GM23248 (cell line): Measurements from ENCODE around the gene DIMT1. TPM values are rescaled to one million over a fixed set of nuclear protein-coding genes. Genes with fewer than 3 reads are reported as not detected.

Source experiments
- DNase-seq: peaks from one replicate; pipeline ENCODE4 v3.0.0-alpha.2; 2015
- H2AFZ ChIP-seq: fragments of 200-600 bp; sonication (generic); 2 replicates; pipeline ENCODE4 v1.6.1; 2016; ENCODE audit warnings: antibody characterized with exemption
- H3F3A ChIP-seq: fragments of 200-600 bp; sonication (generic); 2 replicates; pipeline ENCODE4 v1.6.1; 2016; ENCODE audit warnings: mild to moderate bottlenecking, antibody characterized with exemption, mixed run types; ENCODE audit not compliant: insufficient read depth
- H3K27ac ChIP-seq: fragments of 200-600 bp; sonication (generic); 2 replicates; pipeline ENCODE4 v1.5.1; 2016; ENCODE audit warnings: mild to moderate bottlenecking
- H3K27me3 ChIP-seq: fragments of 200-600 bp; sonication (generic); replicated peaks from 2 replicates; pipeline ENCODE4 v1.6.1; 2016; ENCODE audit warnings: mild to moderate bottlenecking; ENCODE audit not compliant: insufficient read depth
- H3K36me3 ChIP-seq: fragments of 200-600 bp; sonication (generic); 2 replicates; pipeline ENCODE4 v1.6.1; 2016; ENCODE audit warnings: low read depth, mild to moderate bottlenecking
- H3K4me1 ChIP-seq: fragments of 200-600 bp; sonication (generic); 2 replicates; pipeline ENCODE4 v1.6.1; 2016; ENCODE audit warnings: mild to moderate bottlenecking; ENCODE audit not compliant: insufficient read depth
- H3K4me2 ChIP-seq: fragments of 200-600 bp; sonication (generic); one replicate; pipeline ENCODE4 v1.6.1; 2016; ENCODE audit warnings: mild to moderate bottlenecking; ENCODE audit not compliant: unreplicated experiment
- H3K4me3 ChIP-seq: fragments of 200-600 bp; sonication (generic); 2 replicates; pipeline ENCODE4 v1.5.1; 2016; ENCODE audit warnings: mild to moderate bottlenecking
- H3K79me2 ChIP-seq: fragments of 200-600 bp; sonication (generic); 2 replicates; pipeline ENCODE4 v1.6.1; 2016; ENCODE audit warnings: mild to moderate bottlenecking; ENCODE audit not compliant: insufficient read depth
- H3K9ac ChIP-seq: fragments of 200-600 bp; sonication (generic); 2 replicates; pipeline ENCODE4 v1.6.1; 2016; ENCODE audit warnings: mild to moderate bottlenecking
- H3K9me2 ChIP-seq: fragments of 200-600 bp; sonication (generic); 2 replicates; pipeline ENCODE4 v1.6.1; 2016; ENCODE audit warnings: mixed run types, mild to moderate bottlenecking, moderate library complexity; ENCODE audit not compliant: insufficient read depth
- H3K9me3 ChIP-seq: fragments of 200-600 bp; sonication (generic); one replicate; pipeline ENCODE4 v1.6.1; 2017; ENCODE audit warnings: low read depth
- H4K20me1 ChIP-seq: fragments of 200-600 bp; sonication (generic); 2 replicates; pipeline ENCODE4 v1.6.0; 2016; ENCODE audit not compliant: insufficient read depth
- EZH2 ChIP-seq: fragments of 200-600 bp; sonication (generic); IDR thresholded peaks from 2 replicates; pipeline ENCODE4 v1.6.1; 2018; ENCODE audit warnings: antibody characterized with exemption, mild to moderate bottlenecking; ENCODE audit not compliant: insufficient read depth, poor library complexity, severe bottlenecking
- EZH2phosphoT487 ChIP-seq: fragments of 200-600 bp; sonication (generic); IDR thresholded peaks from 2 replicates; pipeline ENCODE4 v1.6.1; 2018; ENCODE audit warnings: antibody characterized with exemption, moderate library complexity, mild to moderate bottlenecking, low read depth; ENCODE audit not compliant: insufficient read depth
- WGBS, 2 experiments: methylation state at CpG; one replicate each; pipeline ENCODE4 v1.1.6; 2015 to 2017; ENCODE audit warnings: low lambda C conversion rate in 2 of 2, low coverage in 1 of 2; ENCODE audit errors: missing lambda C conversion rate in 2 of 2; 5-methylcytosine and 5-hydroxymethylcytosine counted together
- in situ Hi-C: fragments of 300-500 bp; cut with MboI; formaldehyde crosslinking; loops from 2 replicates; pipeline ENCODE4 v1.15.0; 2020
- polyA plus RNA-seq: library from polyadenylated mRNA; unstranded; fragments of >200 nt; fragmentation: Nextera tagmentation; extraction: Ambion mirVana; gene quantifications from 2 replicates; pipeline ENCODE4 v1.2.1, GENCODE V29; 2016
- total RNA-seq: library from RNA; depleted of rRNA; stranded (reverse); fragments of >200 nt; shearing (Covaris generic); gene quantifications from 2 replicates; pipeline ENCODE4 v1.2.3, GENCODE V29; 2014

The DIMT1 gene
- total and polyA plus RNA-seq, 2 experiments from 2014 or later = 41.7 to 65.0 TPM

GRCh38 chr5:62386824-62387223 lies 16.9 kb downstream of the DIMT1 start:
- Histone ChIP-seq H2AFZ (no peak overlapping the region), H3K4me3 (no peak overlapping the region), H3F3A (peaks cover 37% of the 10 kb centered on the region; the same call in 1 of the 2 replicates), H3K27me3 (no peaks in the 10 kb centered on the region), H4K20me1 (no peaks in the 10 kb centered on the region), H3K27ac (no peak overlapping the region), H3K9me3 (no peaks in the 10 kb centered on the region), H3K4me2 (no peak overlapping the region), H3K9me2 (no peaks in the 10 kb centered on the region), H3K79me2 (no peaks in the 10 kb centered on the region; the same call in 1 of the 2 replicates), H3K9ac (no peak overlapping the region), H3K4me1 (no peaks in the 10 kb centered on the region), H3K36me3 (peaks cover 74% of the 10 kb centered on the region)
- in situ Hi-C loops = no loop called here
- peak; percentile 4 for DNase-seq
- TF ChIP-seq EZH2 = no peak

- H4K20me1 ChIP-seq = no peaks in the 10 kb centered on the region
- H3F3A ChIP-seq = peaks cover 29% of the 10 kb centered on the region; the same call in 1 of the 2 replicates
- H3K27me3 ChIP-seq = no peaks in the 10 kb centered on the region
- H2AFZ ChIP-seq = no peak overlapping the region
- H3K9ac ChIP-seq = no peak overlapping the region
- H3K27ac ChIP-seq = no peak overlapping the region
- H3K79me2 ChIP-seq = no peaks in the 10 kb centered on the region; the same call in 1 of the 2 replicates
- H3K4me3 ChIP-seq = no peak overlapping the region
- no peaks in the 10 kb centered on the region for H3K9me3 ChIP-seq
- TF ChIP-seq EZH2phosphoT487 (no peak), EZH2 (no peak)
- H3K36me3 ChIP-seq = peaks cover 72% of the 10 kb centered on the region
- DNase-seq = no peak
- WGBS, 2 experiments = 95 to 96% methylated on average over 2 of the region's 2 CpGs
- no peaks in the 10 kb centered on the region for H3K4me1 ChIP-seq
- H3K9me2 ChIP-seq = no peaks in the 10 kb centered on the region
- H3K4me2 ChIP-seq = no peak overlapping the region
- in situ Hi-C loops = no loop called here
Measured at GRCh38 chr5:62385816-62386400, 17.8 kb downstream of the DIMT1 start.

- no peaks in the 10 kb centered on the region; the same call in 1 of the 2 replicates for H3K79me2 ChIP-seq
- no peaks in the 10 kb centered on the region for H3K27me3 ChIP-seq
- H3K9ac ChIP-seq = no peak overlapping the region
- H3K36me3 ChIP-seq = peaks cover 72% of the 10 kb centered on the region
- no peak overlapping the region for H3K4me2 ChIP-seq
- peaks cover 22% of the 10 kb centered on the region; the same call in 1 of the 2 replicates for H3F3A ChIP-seq
- in situ Hi-C loops = no loop called here
- no peak overlapping the region for H3K4me3 ChIP-seq
- H3K9me3 ChIP-seq = no peaks in the 10 kb centered on the region
- no peak overlapping the region for H3K27ac ChIP-seq
- no peak for TF ChIP-seq EZH2phosphoT487
- no peak for TF ChIP-seq EZH2
- H2AFZ ChIP-seq = no peak overlapping the region
- WGBS, 2 experiments = 96 to 100% methylated on average over 4 of the region's 4 CpGs
- H4K20me1 ChIP-seq = no peaks in the 10 kb centered on the region
- no peaks in the 10 kb centered on the region for H3K4me1 ChIP-seq
- no peaks in the 10 kb centered on the region for H3K9me2 ChIP-seq
- no peak for DNase-seq
Measured at GRCh38 chr5:62385131-62385530, 18.6 kb downstream of the DIMT1 start.

- Histone ChIP-seq H3K4me1 (peaks cover 6% of the 10 kb centered on the region), H3K27me3 (no peaks in the 10 kb centered on the region), H2AFZ (no peak overlapping the region), H4K20me1 (no peaks in the 10 kb centered on the region), H3K4me2 (no peak overlapping the region), H3F3A (0 out of 2 replicates have a peak, but pooled peaks cover 6% of the 10 kb centered on the region), H3K36me3 (peaks cover 61% of the 10 kb centered on the region), H3K9me3 (no peaks in the 10 kb centered on the region), H3K4me3 (no peak overlapping the region), H3K9me2 (no peaks in the 10 kb centered on the region), H3K27ac (no peak overlapping the region), H3K9ac (no peak overlapping the region), H3K79me2 (no peaks in the 10 kb centered on the region)
- TF ChIP-seq EZH2 (no peak), EZH2phosphoT487 (no peak)
- in situ Hi-C loops = no loop called here
- 97 to 98% methylated on average over 3 of the region's 3 CpGs for WGBS, 2 experiments
- peak; percentile 15 for DNase-seq
Measured at GRCh38 chr5:62376064-62376463, 27.6 kb downstream of the DIMT1 start.

GRCh38 chr5:62375627-62376026 lies 28.1 kb downstream of the DIMT1 start:
- Histone ChIP-seq H3K4me2 (no peak overlapping the region), H3K79me2 (no peaks in the 10 kb centered on the region), H3K27me3 (no peaks in the 10 kb centered on the region), H3K4me1 (peaks cover 8% of the 10 kb centered on the region), H3K36me3 (peaks cover 57% of the 10 kb centered on the region), H3K9ac (no peak overlapping the region), H2AFZ (no peak overlapping the region), H3F3A (0 out of 2 replicates have a peak, but pooled peaks cover 6% of the 10 kb centered on the region), H3K27ac (no peak overlapping the region), H4K20me1 (no peaks in the 10 kb centered on the region), H3K9me3 (no peaks in the 10 kb centered on the region), H3K9me2 (no peaks in the 10 kb centered on the region), H3K4me3 (no peak overlapping the region)
- no peak for DNase-seq
- in situ Hi-C loops = no loop called here
- TF ChIP-seq EZH2phosphoT487 (no peak), EZH2 (no peak)
